ENCODE measurements around the gene VAC14. TPM values are rescaled to one million over a fixed set of nuclear protein-coding genes. Genes with fewer than 3 reads are reported as not detected.
"Not testable (repeated sequence)": the region's sequence is repeated elsewhere in the genome, so short reads cannot be mapped to it uniquely, and the experiment has no call there.

Gene VAC14
- 74.0 and 75.7 TPM in 2 replicates for total RNA-seq
- polyA plus RNA-seq (2012), result 131 TPM

DNA sequence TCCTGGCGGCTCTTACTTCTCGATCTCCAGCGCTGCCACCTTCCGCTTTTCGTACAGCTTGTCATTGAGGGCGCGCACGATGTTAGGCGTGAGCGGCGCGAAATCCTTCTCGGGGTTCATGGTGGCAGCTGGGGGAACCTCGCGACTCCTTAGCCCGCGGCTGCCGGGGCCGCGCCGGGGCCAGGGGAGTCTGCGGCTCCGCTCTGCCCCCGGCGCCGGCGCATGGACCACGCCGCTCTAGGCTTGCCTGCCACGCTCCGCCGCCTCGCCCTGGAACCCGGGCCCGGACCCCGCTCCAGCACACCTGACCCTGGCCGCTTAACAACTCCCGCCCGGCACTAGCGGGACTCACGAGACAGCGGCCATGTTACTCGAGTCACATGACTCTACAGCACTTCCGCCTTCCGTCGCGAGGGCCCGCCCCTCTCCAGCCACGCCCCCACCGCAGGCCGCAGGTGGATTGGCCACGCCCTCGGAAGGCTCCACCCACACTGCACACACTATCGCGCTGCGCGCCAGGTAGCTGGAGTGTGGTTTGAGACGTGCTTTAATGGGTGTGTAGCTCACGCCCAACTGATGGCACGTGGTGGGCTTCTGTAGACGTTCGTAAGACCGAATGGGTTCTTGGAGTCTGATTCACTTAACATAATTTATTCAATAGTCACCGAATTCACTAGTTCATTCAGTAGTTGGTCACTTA is at the start of gene VAC14:
VAC14 (minus strand) TSS at position 378 of the 700 bp plus-strand sequence; CDS start at position 120, 258 bp downstream.
- DNase-seq (ENCODE audit: low read depth), result peak; percentile 84

DNA sequence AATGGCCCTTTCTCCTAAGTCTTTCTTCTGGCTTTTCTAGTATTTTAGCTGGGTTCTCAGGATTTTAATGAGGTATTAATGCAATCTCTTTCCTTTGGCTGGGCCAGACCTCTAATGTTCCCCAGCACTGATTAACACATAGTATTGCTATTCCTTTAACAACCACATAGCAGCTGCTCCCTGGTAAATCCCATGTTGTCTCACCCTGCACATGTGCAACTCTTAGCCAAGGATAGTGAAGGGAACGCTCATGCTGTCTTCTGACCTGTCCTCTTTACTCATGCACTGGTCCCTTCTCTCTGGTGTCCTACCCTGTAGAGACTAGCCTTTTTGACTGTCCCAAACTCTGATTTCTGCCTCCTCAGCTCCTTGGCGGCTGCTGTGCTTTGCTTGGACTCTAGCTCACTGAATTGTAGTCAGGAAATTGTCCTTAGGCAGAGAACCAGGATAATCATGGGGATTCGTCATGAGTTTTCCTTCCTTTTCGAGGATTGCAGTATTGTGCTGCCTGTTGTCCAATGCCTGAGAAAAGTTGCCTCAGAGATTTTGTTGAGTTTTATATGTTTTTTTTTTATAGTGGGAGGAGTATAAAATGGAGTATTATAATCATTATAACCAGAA is 22.6 kb upstream of the VAC14 start:
- peak; percentile 12 for DNase-seq (ENCODE audit: low read depth)

DNA sequence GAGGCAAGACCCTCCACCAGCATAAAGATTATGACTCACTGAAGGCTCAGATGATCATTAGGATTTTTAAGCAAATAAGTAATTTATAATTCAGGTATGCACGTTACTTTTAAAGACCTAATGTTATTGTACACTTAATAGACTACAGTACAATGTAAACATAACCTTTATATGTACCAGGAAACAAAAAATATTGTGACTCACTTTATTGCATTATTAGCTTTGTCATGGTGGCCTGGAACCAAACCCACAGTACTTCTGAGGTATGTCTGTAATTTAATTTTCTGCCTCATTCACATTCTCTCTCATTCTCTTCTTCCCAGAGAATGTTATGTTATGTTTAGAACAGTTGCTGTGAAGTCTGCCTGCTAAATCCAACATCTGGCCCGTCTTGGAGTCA is 21.8 kb upstream of the VAC14 start:
- DNase-seq (ENCODE audit: low read depth), result not testable (repeated sequence)

DNA sequence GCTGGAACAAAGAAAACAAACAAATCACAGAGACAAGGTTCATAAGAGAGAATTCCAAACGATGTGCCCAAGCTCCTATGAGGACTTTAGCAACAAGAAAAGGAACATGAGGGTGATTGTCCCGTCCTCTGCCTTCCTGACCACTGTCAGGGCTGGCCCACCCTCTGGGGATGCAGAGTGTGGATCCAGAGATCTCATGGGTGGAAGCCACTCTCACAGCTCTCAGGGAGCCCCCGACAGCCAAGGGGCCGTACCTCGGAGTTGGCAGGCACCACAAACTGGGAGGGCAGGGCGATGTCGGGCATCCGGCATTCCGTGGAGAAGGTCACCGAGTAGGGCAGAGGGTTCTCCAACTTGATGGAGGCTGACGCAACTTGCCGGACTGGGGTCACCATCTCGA is 17.1 kb upstream of the VAC14 start:
- not testable (repeated sequence) for DNase-seq (ENCODE audit: low read depth)

DNA sequence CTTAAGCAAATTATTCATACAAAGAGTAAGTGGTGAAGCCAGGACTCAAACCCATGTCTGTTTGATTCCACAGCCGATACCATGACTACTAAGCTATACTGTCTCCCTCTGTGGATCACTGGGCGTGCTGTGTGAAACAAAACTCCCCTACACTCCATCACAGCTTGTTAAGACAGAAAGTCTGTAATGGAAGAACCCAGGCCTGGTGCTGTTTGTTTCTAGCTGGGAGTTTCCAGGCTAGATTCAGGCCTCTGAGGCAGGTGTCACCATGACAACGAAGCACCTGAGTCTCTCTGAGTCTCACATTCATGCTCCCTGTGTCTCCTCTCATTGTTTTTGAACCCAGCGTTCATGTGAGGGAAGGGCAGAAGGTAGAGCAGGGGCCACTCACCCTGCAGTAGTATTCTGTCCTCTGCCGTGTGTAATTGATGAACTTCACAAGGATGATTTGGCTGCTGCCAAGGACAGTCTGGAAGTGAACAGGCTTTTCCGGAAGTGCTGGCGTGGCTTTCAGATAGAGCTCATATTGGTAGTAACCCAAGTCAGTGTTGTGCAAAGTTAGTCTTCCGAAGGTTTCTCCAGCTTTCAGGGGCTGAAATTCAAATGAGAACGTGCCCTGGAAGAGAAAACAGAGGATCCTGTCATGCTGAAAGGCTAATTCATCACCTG is 8.6 kb upstream of the VAC14 start:
- DNase-seq (ENCODE audit: low read depth), result no peak

DNA sequence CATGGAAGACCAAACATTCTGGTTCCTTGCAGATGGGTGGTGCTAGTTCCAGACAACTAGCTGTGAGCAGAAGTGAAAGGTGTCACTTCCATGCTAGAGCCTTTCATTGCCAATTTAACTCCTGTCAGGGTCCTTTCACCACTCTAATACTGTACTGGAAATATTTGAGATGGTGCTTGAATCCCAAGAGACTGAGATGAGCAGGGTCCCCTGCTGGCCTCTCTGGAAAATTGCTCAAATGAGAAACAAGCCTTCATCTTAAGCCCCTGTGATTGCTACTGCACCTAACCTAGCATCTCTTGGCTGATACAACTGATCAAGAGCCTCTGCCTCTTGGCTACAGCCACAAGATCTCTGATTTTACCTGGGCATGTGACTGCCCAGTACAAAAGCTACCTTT is 7.4 kb upstream of the VAC14 start:
- no peak for DNase-seq (ENCODE audit: low read depth)

DNA sequence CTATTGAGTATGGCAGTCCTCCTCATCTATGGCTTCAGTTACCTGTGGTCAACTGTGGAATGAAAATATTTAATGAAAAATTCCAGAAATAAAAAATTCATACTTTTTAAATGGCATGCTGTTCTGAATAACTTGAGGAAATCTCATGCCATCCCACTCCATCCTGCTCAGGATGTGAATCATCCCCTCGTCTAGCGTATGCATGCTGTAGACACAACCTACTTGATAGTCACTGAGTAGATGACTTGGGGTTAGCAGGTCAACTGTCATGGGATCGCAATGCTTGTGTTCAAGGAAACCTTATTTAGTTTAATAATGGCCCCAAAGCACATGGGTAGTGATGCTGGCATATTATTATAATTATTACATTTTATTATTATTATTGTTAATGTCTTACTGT is 4.8 kb upstream of the VAC14 start:
- DNase-seq (ENCODE audit: low read depth), result peak; percentile 18

DNA sequence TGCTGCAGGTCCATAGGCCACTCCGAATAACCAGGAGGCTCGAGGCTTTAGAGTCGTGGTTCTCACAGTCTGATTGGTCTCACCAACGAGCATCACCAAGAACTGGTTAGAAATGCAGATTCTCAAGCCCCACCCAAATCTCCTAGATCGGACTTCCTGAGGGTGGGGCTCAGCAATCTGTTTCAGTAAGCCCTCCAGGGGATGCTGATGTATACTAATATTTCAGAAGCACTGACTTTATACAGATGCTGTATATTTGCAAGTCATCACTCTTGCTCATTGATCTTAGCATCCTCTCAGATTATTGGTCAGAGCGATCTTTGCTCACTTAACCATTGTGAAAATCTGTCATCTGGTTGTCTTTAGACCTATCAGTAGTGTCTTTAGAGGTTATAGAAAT is 4.4 kb upstream of the VAC14 start:
- no peak for DNase-seq (ENCODE audit: low read depth)

DNA sequence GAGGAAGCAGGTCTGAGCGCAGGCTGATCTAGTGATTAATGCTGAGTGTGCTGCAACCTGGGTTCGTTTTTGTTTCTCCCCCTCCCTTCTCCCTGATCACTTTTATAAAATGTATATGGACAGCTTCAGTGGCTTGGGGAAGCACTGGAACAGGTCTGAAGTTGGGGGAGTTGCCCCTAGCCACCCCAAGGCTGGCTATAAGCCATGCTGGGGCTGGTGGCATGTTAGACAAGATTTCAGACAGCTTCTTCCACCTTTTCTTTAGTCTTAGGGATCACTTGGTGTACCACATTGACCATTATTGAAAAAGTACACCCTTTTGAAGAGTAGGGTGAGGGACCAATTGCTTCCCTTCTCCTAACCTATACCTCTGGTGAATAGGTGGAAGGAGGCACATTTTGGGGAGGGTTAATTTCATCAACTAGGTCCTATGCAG is 3.8 kb upstream of the VAC14 start:
- no peak for DNase-seq (ENCODE audit: low read depth)

DNA sequence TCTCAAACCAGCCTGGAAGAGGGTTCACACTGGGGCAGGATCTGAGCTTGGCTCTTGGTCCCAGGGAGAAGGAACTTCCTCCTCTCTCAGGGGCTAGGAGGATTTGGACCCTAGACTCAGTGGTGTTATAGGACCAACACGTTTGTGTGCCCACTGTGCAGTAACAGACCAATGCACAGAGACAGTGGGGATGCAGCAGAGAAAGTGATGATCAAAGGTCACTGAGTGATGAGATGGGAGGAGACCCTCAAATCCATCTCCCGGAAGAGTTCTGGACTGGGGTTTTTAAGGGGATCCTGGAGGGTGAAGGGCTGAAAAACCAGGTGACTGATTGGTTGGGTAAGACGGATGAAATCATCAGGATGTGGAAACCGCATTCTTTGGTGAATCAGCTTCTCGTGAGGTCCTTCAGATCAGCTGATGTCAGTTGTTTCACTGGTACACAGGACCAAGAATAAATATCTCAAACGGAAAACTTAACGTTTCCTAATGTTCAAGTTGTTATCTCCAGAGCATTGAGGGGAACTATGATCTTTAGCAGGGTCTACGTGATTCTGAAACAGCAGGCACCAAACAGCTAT is 3.3 kb upstream of the VAC14 start:
- peak; percentile 51 for DNase-seq (ENCODE audit: low read depth)

DNA sequence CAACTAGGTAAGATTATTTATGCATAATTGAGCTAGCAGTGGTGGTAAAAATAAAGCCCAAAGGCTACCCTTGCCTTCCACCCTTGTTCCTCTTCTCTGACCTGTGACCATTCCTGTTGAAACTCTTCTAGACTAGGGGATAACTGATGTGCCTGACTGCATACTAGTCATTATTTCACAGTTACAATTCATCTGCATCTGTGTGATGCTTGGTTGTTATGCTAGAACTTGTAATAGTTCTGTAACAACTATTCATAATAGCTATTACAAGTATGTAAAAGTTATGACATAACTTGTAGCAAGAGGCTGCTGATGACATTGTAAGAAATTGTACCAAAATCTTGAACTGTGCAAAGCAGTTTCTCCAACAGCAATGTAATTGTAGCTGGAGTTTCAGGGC is 2.4 kb upstream of the VAC14 start:
- DNase-seq (ENCODE audit: low read depth), result no peak

DNA sequence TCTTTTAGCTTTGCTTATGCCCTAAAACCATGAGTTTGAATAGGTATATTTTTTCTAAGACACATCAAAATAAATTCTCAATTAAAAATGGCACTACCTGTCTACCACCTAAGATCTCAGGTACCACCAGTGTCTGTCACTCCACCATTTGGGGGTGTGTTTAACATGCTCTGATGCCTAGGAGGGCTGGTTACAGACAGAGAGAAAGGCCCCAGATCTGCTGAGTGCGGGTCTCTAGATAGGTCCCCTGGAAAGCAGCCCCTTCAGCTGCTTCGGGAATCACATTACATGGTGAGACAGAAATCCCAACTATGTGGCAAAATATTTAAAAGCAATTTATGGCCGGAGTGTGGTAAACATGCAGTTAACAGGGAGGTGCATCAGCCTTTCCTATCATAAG is 653 bp upstream of the VAC14 start:
- DNase-seq (ENCODE audit: low read depth), result no peak

DNA sequence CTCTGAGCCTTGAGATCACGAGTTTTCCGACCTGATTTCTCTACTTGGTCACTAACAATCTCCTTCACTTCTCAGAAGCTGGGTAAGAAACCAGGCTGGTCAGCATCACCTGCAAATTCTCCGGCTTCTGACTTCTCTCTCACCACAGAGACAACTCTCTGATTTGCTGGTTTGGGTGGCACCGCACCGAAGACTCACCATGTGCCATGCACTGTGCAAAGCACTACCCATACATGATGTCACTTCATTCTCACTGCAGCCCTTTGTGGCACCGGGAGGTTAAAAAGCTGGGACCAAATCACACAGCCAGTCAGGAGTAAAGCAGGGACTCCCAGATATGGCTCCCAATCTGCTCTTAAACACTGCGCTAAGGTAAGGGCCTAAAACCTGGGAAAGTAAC is 647 bp downstream of the VAC14 start:
- DNase-seq (ENCODE audit: low read depth), result no peak

DNA sequence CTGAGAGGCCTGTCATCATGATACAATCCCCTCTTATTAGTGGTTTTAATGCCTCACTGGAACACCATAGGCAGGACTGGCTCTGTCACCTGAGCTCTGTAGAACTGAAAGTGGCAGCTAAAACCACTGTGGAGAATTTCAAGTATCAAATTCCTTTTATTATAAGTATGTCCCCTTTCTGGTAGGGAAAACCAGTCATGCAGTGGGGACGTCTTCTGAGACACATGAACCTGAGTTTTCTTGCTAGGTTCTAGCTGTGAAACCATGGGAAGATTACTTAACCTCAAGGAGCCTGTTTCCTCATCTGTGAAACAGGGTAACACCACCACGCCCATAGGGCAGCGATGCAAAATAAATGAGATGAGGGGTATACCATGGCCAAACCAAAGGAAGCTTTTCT is 4.7 kb downstream of the VAC14 start:
- DNase-seq (ENCODE audit: low read depth), result no peak

DNA sequence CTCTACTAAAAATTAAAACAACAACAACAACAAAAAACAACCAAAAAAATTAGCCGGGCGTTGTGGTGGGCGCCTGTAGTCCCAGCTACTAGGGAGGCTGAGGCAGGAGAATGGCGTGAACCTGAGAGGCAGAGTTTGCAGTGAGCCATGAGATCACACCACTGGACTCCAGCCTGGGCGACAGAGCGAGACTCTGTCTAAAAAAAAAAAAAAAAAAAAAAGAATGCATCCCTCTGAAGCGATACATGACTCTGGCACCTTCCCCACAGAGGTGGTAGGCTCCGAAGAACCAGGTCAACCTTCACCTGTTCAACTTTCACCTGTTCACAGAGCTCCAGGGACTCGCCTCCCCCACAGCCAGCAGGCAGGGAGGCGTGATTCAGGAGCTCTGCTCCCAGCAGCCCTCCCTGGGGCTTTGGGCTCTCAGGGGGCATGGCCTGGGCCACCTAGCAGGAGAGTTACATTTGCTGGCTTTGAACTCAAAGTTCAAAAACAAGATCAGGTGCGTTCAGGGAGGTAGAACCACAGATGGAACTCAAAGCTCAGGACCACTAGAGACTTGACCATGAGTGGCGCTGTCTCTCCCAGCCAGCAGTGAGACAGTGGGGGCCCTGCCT is 5.6 kb downstream of the VAC14 start:
- no peak for DNase-seq (ENCODE audit: low read depth)

DNA sequence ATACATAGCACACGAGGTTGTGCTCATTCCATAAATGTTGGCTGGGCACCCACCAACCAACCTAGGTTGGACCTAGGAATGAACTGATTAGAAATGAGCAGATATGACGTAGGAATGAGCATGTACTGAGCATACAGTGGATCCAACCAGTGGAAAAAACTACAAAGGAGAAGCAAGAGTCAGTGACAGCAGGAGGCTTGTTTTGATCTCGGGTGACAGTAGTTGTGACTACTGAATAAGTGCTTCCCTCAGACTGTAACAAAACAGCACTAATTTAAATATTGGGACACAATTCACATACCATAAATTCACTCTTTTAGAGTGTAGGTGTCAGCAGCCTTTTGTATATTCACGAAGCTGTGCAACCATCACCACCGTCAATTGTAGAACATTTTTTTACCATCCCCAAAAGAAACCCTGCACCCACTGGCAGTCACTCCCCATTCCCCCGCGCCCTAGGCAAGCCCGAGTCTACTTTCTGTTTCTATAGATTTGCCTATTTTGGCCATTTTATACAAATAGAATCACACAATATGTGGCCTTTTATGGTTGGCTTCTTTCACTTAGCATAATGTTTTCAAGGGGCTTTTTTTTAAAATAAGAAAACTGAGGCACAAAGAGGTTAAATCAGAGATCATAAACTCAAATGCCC is 7.0 kb downstream of the VAC14 start:
- no peak for DNase-seq (ENCODE audit: low read depth)

DNA sequence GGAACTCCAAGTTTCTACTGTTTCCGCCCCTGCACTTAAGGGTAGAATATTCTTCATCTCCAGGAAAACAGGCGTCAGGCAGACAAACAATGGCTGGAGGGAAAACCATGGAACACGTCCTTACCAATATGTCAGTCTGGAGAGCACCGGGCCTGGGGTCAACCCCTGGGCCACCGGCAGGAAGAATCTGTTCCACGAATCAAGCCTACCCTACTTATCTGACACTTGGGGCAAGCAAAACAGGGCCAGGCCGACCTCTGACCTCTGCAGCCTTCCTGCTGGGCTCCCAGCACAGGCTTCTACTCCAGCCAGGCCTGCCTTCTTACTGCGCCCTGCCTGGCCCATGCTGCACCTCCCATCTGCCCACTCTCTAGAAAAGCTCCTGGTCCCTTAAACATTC is 10.1 kb downstream of the VAC14 start:
- no peak for DNase-seq (ENCODE audit: low read depth)

DNA sequence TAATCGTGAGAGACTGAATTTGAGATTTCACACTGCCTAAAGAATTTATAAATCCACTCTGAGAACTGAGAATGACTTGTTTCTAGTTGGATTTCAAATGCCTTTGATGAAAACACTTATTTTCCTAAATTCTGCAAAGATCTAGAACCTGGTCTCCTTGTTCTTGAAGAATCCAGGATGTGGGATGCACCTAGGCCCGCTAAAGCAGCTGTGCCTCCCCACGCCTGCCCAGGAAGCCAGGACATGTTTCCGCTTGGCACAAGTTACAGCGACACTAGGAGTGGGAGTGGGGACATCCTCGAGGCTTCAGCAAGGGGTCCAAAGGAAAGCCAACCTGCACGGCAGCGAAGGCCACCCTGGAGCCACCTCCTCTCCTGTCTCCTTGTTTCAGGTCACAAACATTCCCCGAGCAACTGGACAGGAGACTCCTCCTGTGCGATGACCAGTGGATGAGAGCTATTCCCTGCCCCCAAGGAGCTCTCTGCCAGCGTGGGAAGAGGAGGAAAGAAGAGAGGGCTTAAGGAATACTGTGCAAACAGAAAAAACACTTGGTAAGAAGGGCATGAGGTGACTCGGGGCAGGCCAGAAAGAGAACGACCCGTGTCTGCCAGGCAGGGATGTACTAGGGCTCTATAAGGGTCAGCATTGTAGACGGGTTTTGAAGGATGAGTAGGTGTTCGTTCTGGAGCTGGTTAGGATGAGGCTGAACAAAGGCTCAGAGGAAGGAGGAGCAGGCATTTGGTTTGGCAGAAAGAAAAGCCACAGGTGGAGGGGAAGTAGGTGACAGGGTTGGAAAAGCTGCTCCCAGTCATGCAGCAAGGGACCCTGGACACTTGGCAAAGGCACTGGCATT is 11.1 kb downstream of the VAC14 start:
- no peak for DNase-seq (ENCODE audit: low read depth)

DNA sequence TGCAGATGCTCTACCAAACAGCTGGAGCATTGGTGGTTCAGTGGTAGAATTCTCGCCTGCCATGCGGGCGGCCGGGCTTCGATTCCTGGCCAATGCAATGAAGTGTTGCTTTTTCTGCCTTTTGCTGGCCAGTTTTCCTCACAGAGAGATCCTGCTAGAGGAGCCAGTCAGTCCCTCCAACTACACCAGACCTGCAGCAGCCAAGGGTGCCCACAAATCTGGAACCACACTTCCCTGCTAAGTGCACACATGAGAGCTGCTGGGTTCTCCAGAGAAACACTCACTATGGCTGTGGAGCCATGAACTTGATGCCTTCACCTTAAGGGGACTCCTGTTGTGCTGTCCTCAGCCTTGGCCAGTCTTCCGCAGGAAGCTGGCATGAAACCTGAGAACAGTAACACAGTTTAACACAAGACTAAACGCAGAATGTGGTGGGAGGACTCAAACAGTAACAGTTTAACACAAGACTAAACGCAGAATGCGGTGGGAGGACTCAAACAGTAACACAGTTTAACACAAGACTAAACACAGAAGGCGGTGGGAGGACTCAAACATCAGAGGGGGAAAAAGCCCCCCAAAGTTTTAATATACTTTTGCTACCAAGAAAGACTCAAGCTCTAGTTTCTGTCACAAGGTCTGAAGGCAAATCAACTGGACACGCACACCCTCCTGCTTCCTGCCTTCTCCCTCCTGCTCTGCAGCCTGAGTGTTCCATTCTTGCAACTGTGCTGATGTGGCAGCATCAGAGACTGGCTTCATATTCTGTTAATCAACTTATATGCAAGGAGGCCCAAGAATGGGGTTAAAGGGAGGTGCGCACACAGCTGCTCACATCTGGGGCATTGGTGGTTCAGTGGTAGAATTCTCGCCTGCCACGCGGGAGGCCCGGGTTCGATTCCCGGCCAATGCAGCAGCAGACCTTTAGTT is 12.0 kb downstream of the VAC14 start:
- no peak for DNase-seq (ENCODE audit: low read depth)

Data from myocyte (in vitro differentiated cells).